ENCODE measurements around the gene FYB2.
"Not testable (repeated sequence)": the region's sequence is repeated elsewhere in the genome, so short reads cannot be mapped to it uniquely, and the experiment has no call there.

The FYB2 gene

DNA sequence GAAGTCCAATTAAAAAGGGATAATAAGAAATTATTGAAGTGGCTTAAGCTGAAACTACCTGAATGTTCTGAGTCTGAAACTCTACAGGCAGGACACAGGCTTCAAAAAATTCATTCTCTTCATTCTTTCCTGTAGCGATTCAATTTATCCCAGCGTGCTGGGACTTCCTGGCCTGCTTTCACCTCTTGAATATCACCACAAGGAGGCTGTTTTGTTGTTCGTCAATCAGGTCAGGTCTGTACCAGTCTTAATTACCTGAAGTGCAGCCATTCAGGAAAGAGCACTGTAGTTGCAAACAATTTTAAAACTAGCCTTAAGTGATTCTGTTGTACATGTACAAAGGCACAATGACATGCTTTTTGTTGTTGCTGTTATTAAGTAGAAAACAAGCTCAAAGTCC, 38.4 kb downstream of the FYB2 start:
- H3K4me3 ChIP-seq (ENCODE audit: low read length): no peak overlapping the region
- TF ChIP-seq, protein P1, sequence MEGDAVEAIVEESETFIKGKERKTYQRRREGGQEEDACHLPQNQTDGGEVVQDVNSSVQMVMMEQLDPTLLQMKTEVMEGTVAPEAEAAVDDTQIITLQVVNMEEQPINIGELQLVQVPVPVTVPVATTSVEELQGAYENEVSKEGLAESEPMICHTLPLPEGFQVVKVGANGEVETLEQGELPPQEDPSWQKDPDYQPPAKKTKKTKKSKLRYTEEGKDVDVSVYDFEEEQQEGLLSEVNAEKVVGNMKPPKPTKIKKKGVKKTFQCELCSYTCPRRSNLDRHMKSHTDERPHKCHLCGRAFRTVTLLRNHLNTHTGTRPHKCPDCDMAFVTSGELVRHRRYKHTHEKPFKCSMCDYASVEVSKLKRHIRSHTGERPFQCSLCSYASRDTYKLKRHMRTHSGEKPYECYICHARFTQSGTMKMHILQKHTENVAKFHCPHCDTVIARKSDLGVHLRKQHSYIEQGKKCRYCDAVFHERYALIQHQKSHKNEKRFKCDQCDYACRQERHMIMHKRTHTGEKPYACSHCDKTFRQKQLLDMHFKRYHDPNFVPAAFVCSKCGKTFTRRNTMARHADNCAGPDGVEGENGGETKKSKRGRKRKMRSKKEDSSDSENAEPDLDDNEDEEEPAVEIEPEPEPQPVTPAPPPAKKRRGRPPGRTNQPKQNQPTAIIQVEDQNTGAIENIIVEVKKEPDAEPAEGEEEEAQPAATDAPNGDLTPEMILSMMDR (conservative IDR thresholded peaks at IDR 0.05; ENCODE audit: low read depth, low read length): peak; percentile 32
- no peak for DNase-seq (ENCODE audit: low read depth)

- DNase-seq (ENCODE audit: low read depth): no peak
- no peak overlapping the region for H3K4me3 ChIP-seq (ENCODE audit: low read length)
- TF ChIP-seq, protein P1 (conservative IDR thresholded peaks at IDR 0.05; ENCODE audit: low read depth, low read length): no peak
These were observed 39.0 kb downstream of the FYB2 start for GRCh38 chr1:56780128-56780750.

- TF ChIP-seq, protein P1 (conservative IDR thresholded peaks at IDR 0.05; ENCODE audit: low read depth, low read length): no peak
- DNase-seq (ENCODE audit: low read depth): no peak
- no peak overlapping the region for H3K4me3 ChIP-seq (ENCODE audit: low read length)
These were observed 41.2 kb downstream of the FYB2 start for GRCh38 chr1:56777972-56778371.

- not testable (repeated sequence) for DNase-seq (ENCODE audit: low read depth); H3K4me3 ChIP-seq (ENCODE audit: low read length)
These were observed 44.5 kb downstream of the FYB2 start for GRCh38 chr1:56774732-56775131.

- no peak overlapping the region for H3K4me3 ChIP-seq (ENCODE audit: low read length)
- no peak for DNase-seq (ENCODE audit: low read depth)
- TF ChIP-seq, protein P1 (conservative IDR thresholded peaks at IDR 0.05; ENCODE audit: low read depth, low read length): no peak
These were observed 45.1 kb downstream of the FYB2 start for GRCh38 chr1:56774067-56774609.

DNA sequence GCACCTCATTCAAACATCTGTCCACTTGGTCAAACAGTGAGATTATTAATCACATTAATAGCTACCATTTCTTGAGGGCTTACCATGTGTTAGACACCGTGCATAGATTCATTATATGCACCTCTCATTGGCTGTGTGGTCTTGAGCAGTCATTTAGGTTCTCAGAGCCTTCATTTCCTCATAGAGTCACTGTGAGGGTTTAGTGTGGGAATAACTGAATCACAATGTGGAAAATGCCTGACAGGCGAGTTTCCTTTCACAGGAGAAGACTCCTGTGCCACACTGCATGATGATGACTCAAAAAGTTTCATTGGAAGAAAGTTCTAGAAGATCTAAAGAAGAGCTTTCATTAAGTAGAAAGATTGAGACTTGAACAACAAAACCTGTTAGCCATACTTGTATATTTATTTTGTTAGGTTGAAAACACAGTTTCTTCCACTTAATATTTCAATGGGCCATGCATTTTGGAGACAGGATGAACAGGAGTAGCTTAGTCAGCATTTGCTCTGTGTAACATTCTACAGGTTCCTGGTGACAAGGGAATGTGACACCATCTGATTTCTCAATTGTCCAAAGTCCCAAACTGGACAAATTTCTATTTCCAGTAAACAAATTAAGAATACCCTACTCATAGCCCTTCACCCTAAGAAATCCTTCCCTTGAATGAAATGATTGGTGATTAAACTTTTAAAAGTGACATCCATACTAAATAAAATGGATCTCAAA, 45.7 kb downstream of the FYB2 start:
- H3K4me3 ChIP-seq (ENCODE audit: low read length): no peak overlapping the region
- TF ChIP-seq, protein P1 (conservative IDR thresholded peaks at IDR 0.05; ENCODE audit: low read depth, low read length): no peak
- no peak for DNase-seq (ENCODE audit: low read depth)

DNA sequence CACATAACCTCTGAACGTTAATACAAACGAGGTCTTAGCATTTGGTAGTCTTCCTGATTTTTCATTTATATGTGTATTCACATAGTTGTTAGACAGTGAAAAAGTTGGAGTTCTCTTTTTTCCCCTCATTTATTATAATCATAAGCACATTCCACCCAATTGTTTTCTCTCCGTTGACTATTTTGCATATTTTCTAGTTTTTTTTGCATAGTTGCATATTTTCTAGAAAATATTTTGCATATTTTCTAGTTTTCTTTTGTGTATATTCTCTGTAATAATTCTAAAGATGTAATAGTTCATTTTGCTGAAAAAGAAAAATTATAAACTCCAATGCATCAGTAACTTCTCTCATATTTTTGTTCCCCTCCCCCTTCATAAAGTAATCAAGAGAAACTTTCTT, 47.5 kb downstream of the FYB2 start:
- no peak for DNase-seq (ENCODE audit: low read depth)
- H3K4me3 ChIP-seq (ENCODE audit: low read length): no peak overlapping the region
- TF ChIP-seq, protein P1 (conservative IDR thresholded peaks at IDR 0.05; ENCODE audit: low read depth, low read length): no peak
